ENCODE data around the gene PNPLA7.

GRCh38 chr9:137488906-137489305, 61.3 kb downstream of the PNPLA7 start:
- TF ChIP-seq EZH2 (IDR thresholded peaks at IDR 0.05; ENCODE audit: low read length, unreplicated experiment) (no peak), CTCF (conservative IDR thresholded peaks at IDR 0.05; ENCODE audit: low read depth, low read length) (no peak), EZH2phosphoT487 (IDR thresholded peaks at IDR 0.05; ENCODE audit: borderline replicate concordance, low read length) (no peak)
